Measurements from ENCODE around the gene SRF. TPM values are rescaled to one million over a fixed set of nuclear protein-coding genes. Genes with fewer than 3 reads are reported as not detected.

The SRF gene
- total RNA-seq, 1 donor = 17.9 TPM

GRCh38 chr6:43178150-43178549 is 7.1 kb downstream of the SRF start:
- H3K4me3 ChIP-seq (ENCODE audit: low read depth, low read length) = no peak overlapping the region
- TF ChIP-seq, protein P1, sequence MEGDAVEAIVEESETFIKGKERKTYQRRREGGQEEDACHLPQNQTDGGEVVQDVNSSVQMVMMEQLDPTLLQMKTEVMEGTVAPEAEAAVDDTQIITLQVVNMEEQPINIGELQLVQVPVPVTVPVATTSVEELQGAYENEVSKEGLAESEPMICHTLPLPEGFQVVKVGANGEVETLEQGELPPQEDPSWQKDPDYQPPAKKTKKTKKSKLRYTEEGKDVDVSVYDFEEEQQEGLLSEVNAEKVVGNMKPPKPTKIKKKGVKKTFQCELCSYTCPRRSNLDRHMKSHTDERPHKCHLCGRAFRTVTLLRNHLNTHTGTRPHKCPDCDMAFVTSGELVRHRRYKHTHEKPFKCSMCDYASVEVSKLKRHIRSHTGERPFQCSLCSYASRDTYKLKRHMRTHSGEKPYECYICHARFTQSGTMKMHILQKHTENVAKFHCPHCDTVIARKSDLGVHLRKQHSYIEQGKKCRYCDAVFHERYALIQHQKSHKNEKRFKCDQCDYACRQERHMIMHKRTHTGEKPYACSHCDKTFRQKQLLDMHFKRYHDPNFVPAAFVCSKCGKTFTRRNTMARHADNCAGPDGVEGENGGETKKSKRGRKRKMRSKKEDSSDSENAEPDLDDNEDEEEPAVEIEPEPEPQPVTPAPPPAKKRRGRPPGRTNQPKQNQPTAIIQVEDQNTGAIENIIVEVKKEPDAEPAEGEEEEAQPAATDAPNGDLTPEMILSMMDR (IDR thresholded peaks at IDR 0.05; ENCODE audit: insufficient read depth, low read length) = no peak

DNA sequence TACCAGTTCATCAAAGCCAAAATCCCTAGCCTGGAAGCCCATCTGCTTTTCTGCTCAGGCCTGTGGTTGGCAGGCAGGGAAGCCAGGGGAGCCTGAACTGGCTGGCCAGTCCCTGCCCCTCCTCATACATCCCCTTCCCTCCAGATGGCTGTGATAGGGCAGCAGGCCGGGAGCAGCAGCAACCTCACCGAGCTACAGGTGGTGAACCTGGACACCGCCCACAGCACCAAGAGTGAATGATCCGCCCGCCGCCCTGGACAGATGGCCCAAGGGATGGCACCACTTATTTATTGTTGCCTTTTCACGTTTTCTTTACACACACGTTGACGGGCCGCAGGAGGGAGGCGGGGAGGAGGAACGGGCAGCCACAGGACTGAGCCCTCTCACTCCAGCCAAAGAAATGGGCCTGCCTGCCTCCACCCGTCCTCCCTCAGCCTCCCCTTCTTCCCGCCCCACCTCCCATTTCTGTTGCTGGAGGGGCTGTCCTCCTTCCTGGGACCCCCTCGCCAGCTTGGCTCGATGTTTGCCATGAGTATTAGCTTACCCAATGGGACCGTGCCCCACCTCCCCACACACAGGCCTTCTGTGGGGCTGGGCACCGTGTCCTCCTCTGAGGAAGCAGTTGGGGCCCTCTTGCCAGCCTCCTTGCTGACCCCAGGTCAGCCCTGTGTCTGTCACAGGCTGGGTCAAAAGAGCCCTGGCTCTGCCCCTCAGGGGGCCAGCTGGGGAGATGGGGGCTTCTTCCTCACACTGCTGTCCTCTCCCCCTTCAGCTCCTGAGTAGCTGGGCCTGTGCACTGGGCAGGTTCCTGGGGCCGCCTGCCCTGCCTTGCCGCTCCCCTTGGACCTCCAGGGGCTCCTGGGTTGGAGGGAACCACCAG is 8.1 kb downstream of the SRF start:
- TF ChIP-seq, protein P1 (IDR thresholded peaks at IDR 0.05; ENCODE audit: insufficient read depth, low read length) = no peak
- DNase-seq (ENCODE audit: low read depth) = no peak
- H3K4me3 ChIP-seq (ENCODE audit: low read depth, low read length) = no peak overlapping the region

More at GRCh38 chr6:43178150-43178549, 7.1 kb downstream of the SRF start:
- no peak for DNase-seq (ENCODE audit: low read depth)

GRCh38 chr6:43180058-43180457 is 9.0 kb downstream of the SRF start:
- DNase-seq (ENCODE audit: low read depth) = no peak
- TF ChIP-seq, protein P1 (IDR thresholded peaks at IDR 0.05; ENCODE audit: insufficient read depth, low read length) = no peak
- H3K4me3 ChIP-seq (ENCODE audit: low read depth, low read length) = no peak overlapping the region

DNA sequence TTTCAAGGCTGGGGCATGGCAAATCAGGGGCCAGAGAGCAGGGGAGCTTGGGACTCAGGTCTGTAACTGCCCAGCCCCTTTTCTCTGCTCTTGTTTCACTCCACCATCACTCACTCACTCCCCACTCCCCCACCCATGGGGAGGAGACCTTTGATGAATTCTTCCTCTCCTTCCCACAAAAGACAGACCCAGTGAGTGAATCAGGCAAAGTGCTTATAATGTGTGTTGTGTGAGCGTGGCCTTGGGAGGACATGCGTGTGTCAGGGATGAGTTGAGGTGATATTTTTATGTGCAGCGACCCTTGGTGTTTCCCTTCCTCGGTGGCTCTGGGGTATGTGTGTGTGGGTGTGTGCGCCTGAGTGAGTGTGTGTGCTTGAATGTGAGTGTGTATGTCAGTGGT is 9.9 kb downstream of the SRF start:
- H3K4me3 ChIP-seq (ENCODE audit: low read depth, low read length) = no peak overlapping the region
- DNase-seq (ENCODE audit: low read depth) = no peak
- TF ChIP-seq, protein P1 (IDR thresholded peaks at IDR 0.05; ENCODE audit: insufficient read depth, low read length) = no peak

GRCh38 chr6:43181621-43181941 is 10.5 kb downstream of the SRF start:
- no peak for DNase-seq (ENCODE audit: low read depth)
- peak overlapping the region; percentile 90 for H3K4me3 ChIP-seq (ENCODE audit: low read depth, low read length)
- TF ChIP-seq, protein P1 (IDR thresholded peaks at IDR 0.05; ENCODE audit: insufficient read depth, low read length) = no peak

DNA sequence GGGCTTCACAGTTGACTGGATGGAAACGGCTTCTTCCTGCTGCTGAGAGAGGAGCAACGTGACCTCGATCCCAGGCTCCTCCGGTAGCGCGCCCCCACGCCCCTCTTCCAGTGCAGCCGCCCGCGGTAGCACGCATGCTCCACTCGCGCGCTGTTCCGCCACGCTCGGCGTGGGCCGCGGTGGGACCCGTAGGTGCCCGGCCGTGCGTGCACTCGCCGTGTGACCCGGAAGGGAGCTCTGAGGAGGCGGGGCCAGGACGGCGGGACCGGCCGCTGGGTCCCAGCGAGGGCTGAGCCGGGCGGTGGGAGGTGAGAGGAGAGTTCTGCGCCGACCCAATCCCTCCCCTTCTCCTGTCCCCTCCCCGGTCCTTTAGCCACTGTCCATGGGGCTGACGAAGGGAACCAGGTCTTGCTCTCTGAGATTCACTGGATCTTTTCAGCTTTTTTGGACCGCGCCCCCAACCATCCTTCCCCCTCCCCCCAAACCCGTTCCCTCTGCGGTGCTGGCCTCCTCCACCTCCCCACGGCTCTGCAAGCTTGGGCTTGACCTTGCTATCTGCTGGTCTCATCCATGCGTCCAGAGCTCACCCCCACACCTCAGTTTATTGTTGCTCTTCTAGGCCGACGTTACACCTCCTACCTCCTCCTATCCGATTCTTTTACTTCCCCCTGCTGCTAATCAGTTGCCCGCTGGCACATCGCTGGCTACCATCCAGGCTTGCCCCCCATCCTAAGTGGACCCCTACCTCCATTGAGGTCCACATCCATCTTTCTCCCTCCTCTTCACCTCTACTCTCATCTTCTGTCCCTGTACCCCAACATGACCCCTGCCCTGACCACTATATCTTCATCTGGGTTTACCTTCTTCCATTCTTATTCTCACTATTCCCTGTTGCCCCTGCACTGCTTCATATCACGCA is 11.1 kb downstream of the SRF start, which contains the start of gene CUL9:
Gene CUL9, plus strand, starts transcription at position 255 of the 919 bp plus-strand sequence. CDS start 2,115 bp downstream, outside the sequence.
- TF ChIP-seq, protein P1 (IDR thresholded peaks at IDR 0.05; ENCODE audit: insufficient read depth, low read length) = no peak
- DNase-seq (ENCODE audit: low read depth) = peak; percentile 58
- H3K4me3 ChIP-seq (ENCODE audit: low read depth, low read length) = peak within 1 kb of the TSS; percentile 90

Measured in fibroblast of the aortic adventitia (primary cell).